ENCODE data around the gene TTC7B.

DNA sequence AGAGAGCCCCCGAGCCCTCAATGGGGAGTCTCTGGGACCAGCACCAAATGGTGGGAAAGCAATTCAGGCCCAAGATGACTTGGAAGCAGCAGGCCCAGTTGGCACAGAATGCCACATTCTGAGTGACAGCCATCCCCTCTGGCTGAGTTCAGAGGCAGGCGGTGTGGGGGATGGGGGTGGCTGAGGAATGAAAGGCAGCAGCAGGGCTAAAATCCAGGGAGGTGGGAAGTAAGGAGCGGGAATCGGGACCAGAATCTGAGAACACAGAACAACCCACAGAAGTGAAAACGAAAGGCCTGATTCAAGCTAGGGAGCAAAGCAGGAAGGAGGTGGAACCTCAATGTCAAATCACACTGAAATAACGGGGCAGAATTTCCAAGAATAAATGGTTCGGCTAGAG is 248.2 kb downstream of the TTC7B start:
- TF ChIP-seq, protein P1, sequence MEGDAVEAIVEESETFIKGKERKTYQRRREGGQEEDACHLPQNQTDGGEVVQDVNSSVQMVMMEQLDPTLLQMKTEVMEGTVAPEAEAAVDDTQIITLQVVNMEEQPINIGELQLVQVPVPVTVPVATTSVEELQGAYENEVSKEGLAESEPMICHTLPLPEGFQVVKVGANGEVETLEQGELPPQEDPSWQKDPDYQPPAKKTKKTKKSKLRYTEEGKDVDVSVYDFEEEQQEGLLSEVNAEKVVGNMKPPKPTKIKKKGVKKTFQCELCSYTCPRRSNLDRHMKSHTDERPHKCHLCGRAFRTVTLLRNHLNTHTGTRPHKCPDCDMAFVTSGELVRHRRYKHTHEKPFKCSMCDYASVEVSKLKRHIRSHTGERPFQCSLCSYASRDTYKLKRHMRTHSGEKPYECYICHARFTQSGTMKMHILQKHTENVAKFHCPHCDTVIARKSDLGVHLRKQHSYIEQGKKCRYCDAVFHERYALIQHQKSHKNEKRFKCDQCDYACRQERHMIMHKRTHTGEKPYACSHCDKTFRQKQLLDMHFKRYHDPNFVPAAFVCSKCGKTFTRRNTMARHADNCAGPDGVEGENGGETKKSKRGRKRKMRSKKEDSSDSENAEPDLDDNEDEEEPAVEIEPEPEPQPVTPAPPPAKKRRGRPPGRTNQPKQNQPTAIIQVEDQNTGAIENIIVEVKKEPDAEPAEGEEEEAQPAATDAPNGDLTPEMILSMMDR (IDR thresholded peaks at IDR 0.05): no peak
- TF ChIP-seq POLR2A (IDR thresholded peaks at IDR 0.05): no peak
